HCT116 (cell line): ENCODE data around the gene APOBEC3B. TPM values are rescaled to one million over a fixed set of nuclear protein-coding genes. Genes with fewer than 3 reads are reported as not detected.
"Not testable (repeated sequence)": the region's sequence is repeated elsewhere in the genome, so short reads cannot be mapped to it uniquely, and the experiment has no call there.

Experiments
- ATAC-seq: fragments of 200-7000 bp; cut with Tn5 transposase; 2 replicates; pipeline ENCODE4 v1.9.1; 2020; ENCODE audit warnings: mild to moderate bottlenecking, moderate library complexity
- BruUV-seq: library from RNA; stranded (reverse); fragments of 400-500 nt; replicated peaks from 2 replicates; lab custom pipeline; 2021; lab: Mats Ljungman, UMichigan
- CTCF ChIA-PET: fragments of 300-600 bp; sonication (Branson Sonifier 250); formaldehyde crosslinking; loops from one replicate; lab custom pipeline; 2021; ENCODE audit warnings: antibody characterized with exemption; lab: Charles Lee
- POLR2A ChIA-PET: fragments of 300-600, 350-600 bp; sonication (Branson Sonifier 250); formaldehyde crosslinking; loops from one replicate; lab custom pipeline; 2021; ENCODE audit warnings: antibody characterized with exemption; lab: Charles Lee
- RAD21 ChIA-PET, 2 experiments: fragments of 300-600 bp; sonication (Branson Sonifier 250); formaldehyde crosslinking; loops; one replicate each; lab custom pipeline; 2023; ENCODE audit warnings: low total read pairs in 2 of 2; ENCODE audit not compliant: uncharacterized antibody in 2 of 2, unreplicated experiment in 2 of 2, low non-redundant PET in 1 of 2; lab: Charles Lee
- DNase-seq: peaks from one replicate; pipeline ENCODE4 v3.0.0-alpha.2; 2010; ENCODE audit warnings: low read depth, low spot score
- H2AFZ ChIP-seq: fragments of 200-600 bp; shearing (Covaris generic), sonication (generic); 2 replicates; pipeline ENCODE4 v1.6.1; 2017; ENCODE audit warnings: low read depth, mixed run types, mixed read lengths, antibody characterized with exemption, low read length; ENCODE audit not compliant: poor library complexity, severe bottlenecking
- H3K27ac ChIP-seq: 2 replicates; pipeline ENCODE4 v1.5.1; 2012; ENCODE audit warnings: low read depth, low read length
- H3K27me3 ChIP-seq: fragments of 200-600 bp; sonication (generic); 2 replicates; pipeline ENCODE4 v1.6.1; 2016; ENCODE audit warnings: mixed run types, low read length, mixed read lengths; ENCODE audit not compliant: insufficient read depth
- H3K36me3 ChIP-seq, 2 experiments: fragments of 200-500 bp in 1 of 2; fragments of 200-600 bp in 1 of 2; sonication (Bioruptor generic) in 1 of 2; sonication (generic) in 1 of 2; 2 replicates each; pipeline versions ENCODE4 v1.5.1 to v1.6.1; 2014 to 2016; ENCODE audit warnings: low read length in 2 of 2, inconsistent platforms in 1 of 2, mixed read lengths in 1 of 2, mixed run types in 1 of 2; ENCODE audit not compliant: insufficient read depth in 2 of 2, control insufficient read depth in 1 of 2
- H3K4me1 ChIP-seq, 2 experiments: fragments of 200-600 bp in 1 of 2; sonication (generic) in 1 of 2; 2 replicates each; pipeline versions ENCODE4 v1.5.1 to v1.6.1; 2012 to 2017; ENCODE audit warnings: low read length in 2 of 2, inconsistent platforms in 1 of 2, mild to moderate bottlenecking in 1 of 2, mixed read lengths in 1 of 2, mixed run types in 1 of 2, moderate library complexity in 1 of 2; ENCODE audit not compliant: insufficient read depth in 2 of 2, control insufficient read depth in 1 of 2
- H3K4me2 ChIP-seq: fragments of 200-600 bp; sonication (generic); 2 replicates; pipeline ENCODE4 v1.6.1; 2017; ENCODE audit warnings: mixed run types, low read length, mixed read lengths
- H3K4me3 ChIP-seq, 2 experiments: fragments of 200-600 bp in 1 of 2; sonication (generic) in 1 of 2; replicated peaks in 1 of 2; 2 replicates each; pipeline ENCODE4 v1.5.1; 2011 to 2016; ENCODE audit warnings: low read length in 2 of 2, control low read depth in 1 of 2, low read depth in 1 of 2, mild to moderate bottlenecking in 1 of 2, mixed read lengths in 1 of 2, mixed run types in 1 of 2
- H3K79me2 ChIP-seq: fragments of 200-600 bp; sonication (generic); 2 replicates; pipeline ENCODE4 v1.6.1; 2017; ENCODE audit warnings: mild to moderate bottlenecking, mixed run types, low read length, moderate library complexity, mixed read lengths; ENCODE audit not compliant: insufficient read depth
- H3K9ac ChIP-seq: fragments of 200-600 bp; sonication (generic); 2 replicates; pipeline ENCODE4 v1.6.1; 2016; ENCODE audit warnings: low read length, mixed read lengths
- H3K9me2 ChIP-seq: fragments of 200-600 bp; sonication (generic), shearing (Covaris generic); 2 replicates; pipeline ENCODE4 v1.6.1; 2017; ENCODE audit warnings: mixed run types, mild to moderate bottlenecking, moderate library complexity; ENCODE audit not compliant: insufficient read depth
- H3K9me3 ChIP-seq, 2 experiments: fragments of 200-500 bp in 1 of 2; fragments of 200-600 bp in 1 of 2; sonication (Bioruptor generic) in 1 of 2; sonication (generic) in 1 of 2; 2 replicates each; pipeline ENCODE4 v1.6.1; 2014 to 2017; ENCODE audit warnings: low read length in 2 of 2, mixed read lengths in 2 of 2, inconsistent platforms in 1 of 2, low read depth in 1 of 2, mild to moderate bottlenecking in 1 of 2, mixed run types in 1 of 2, moderate library complexity in 1 of 2; ENCODE audit not compliant: control insufficient read depth in 1 of 2, insufficient read depth in 1 of 2
- H4K20me1 ChIP-seq: fragments of 200-600 bp; sonication (generic), shearing (Covaris generic); 2 replicates; pipeline ENCODE4 v1.6.1; 2017; ENCODE audit warnings: mixed run types, mild to moderate bottlenecking, moderate library complexity; ENCODE audit not compliant: insufficient read depth
- ELF1 ChIP-seq: IDR thresholded peaks from 2 replicates; pipeline ENCODE4 v1.6.1; 2012; ENCODE audit warnings: low read depth, borderline replicate concordance
- EZH2 ChIP-seq: fragments of 200-600 bp; sonication (generic); IDR thresholded peaks from 2 replicates; pipeline ENCODE4 v1.6.1; 2017; ENCODE audit warnings: antibody characterized with exemption, mixed run types
- intact Hi-C: fragments of 100-400 bp; cut with micrococcal nuclease; formaldehyde crosslinking; loops from 2 replicates; pipeline ENCODE4 v1.10.0; 2022
- total RNA-seq: library from RNA; stranded (reverse); gene quantifications from one replicate; pipeline ENCODE4 v1.2.1, GENCODE V29; 2021; ENCODE audit not compliant: unreplicated experiment
- TF ChIP-seq, protein P1 (sequence below): IDR thresholded peaks from 2 replicates; pipeline ENCODE4 v1.6.1; 2011; ENCODE audit warnings: mild to moderate bottlenecking, low read length, moderate library complexity; ENCODE audit not compliant: insufficient replicate concordance; ENCODE audit errors: extremely low read depth
- TF ChIP-seq, protein P2 (sequence below): IDR thresholded peaks from 2 replicates; pipeline ENCODE4 v1.6.1; 2012

Gene APOBEC3B
- total RNA-seq, 1 experiment from 2014 or later = 10.3 TPM

GRCh38 chr22:38989466-38989865 is 7.3 kb downstream of the APOBEC3B start:
- DNase-seq = no peak
- intact Hi-C loops = no loop called here
- RAD21 ChIA-PET = no interaction called here
- no peaks in the 10 kb centered on the region for H4K20me1 ChIP-seq
- H3K79me2 ChIP-seq = no peaks in the 10 kb centered on the region
- CTCF ChIA-PET = no interaction called here
- H3K27me3 ChIP-seq = no peaks in the 10 kb centered on the region
- ATAC-seq = no peak
- BruUV-seq = no TSS peak
- no peak overlapping the region for H3K4me3 ChIP-seq
- no peak overlapping the region for H2AFZ ChIP-seq
- no peaks in the 10 kb centered on the region for H3K9me3 ChIP-seq
- peaks cover 6 to 9% of the 10 kb centered on the region in 2 experiments for H3K4me1 ChIP-seq
- TF ChIP-seq EZH2 (no peak), ELF1 (no peak)
- TF ChIP-seq, protein P1, sequence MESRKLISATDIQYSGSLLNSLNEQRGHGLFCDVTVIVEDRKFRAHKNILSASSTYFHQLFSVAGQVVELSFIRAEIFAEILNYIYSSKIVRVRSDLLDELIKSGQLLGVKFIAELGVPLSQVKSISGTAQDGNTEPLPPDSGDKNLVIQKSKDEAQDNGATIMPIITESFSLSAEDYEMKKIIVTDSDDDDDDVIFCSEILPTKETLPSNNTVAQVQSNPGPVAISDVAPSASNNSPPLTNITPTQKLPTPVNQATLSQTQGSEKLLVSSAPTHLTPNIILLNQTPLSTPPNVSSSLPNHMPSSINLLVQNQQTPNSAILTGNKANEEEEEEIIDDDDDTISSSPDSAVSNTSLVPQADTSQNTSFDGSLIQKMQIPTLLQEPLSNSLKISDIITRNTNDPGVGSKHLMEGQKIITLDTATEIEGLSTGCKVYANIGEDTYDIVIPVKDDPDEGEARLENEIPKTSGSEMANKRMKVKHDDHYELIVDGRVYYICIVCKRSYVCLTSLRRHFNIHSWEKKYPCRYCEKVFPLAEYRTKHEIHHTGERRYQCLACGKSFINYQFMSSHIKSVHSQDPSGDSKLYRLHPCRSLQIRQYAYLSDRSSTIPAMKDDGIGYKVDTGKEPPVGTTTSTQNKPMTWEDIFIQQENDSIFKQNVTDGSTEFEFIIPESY = no peak
- TF ChIP-seq, protein P2, sequence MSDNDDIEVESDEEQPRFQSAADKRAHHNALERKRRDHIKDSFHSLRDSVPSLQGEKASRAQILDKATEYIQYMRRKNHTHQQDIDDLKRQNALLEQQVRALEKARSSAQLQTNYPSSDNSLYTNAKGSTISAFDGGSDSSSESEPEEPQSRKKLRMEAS = no peak
- TF ChIP-seq, all 23 proteins: peak for 0
- Histone ChIP-seq H3K36me3 (no peaks in the 10 kb centered on the region), H3K9ac (no peak overlapping the region), H3K4me2 (no peak overlapping the region), H3K9me2 (no peaks in the 10 kb centered on the region), H3K27ac (no peak overlapping the region)
- POLR2A ChIA-PET = no interaction called here

- intact Hi-C loops, H3K27me3 ChIP-seq, H3K4me2 ChIP-seq, H3K36me3 ChIP-seq, H4K20me1 ChIP-seq, H3K4me1 ChIP-seq, H3K9ac ChIP-seq, H3K4me3 ChIP-seq, H3K27ac ChIP-seq, H3K79me2 ChIP-seq, H3K9me2 ChIP-seq, H3K9me3 ChIP-seq, CTCF ChIA-PET, BruUV-seq, H2AFZ ChIP-seq, RAD21 ChIA-PET, POLR2A ChIA-PET, DNase-seq: not testable (repeated sequence)
- peak; percentile 67; the same call in 1 of the 2 replicates for ATAC-seq
Measured at GRCh38 chr22:38992871-38993371, 10.8 kb downstream of the APOBEC3B start.
